ENCODE data around the gene C11orf58.
A peak's percentile ranks its signal among the peaks of the same experiment; 100 is the strongest.

C11orf58 gene

GRCh38 chr11:16738193-16738946 lies at the start of gene C11orf58:
Gene C11orf58, plus strand, starts transcription at chr11:16738647. Its CDS starts 132 bp downstream, at chr11:16738779.
- FAIRE-seq = peak; percentile 87

- FAIRE-seq = no peak
Measured at GRCh38 chr11:16690086-16690485, 48.4 kb upstream of the C11orf58 start.

DNA sequence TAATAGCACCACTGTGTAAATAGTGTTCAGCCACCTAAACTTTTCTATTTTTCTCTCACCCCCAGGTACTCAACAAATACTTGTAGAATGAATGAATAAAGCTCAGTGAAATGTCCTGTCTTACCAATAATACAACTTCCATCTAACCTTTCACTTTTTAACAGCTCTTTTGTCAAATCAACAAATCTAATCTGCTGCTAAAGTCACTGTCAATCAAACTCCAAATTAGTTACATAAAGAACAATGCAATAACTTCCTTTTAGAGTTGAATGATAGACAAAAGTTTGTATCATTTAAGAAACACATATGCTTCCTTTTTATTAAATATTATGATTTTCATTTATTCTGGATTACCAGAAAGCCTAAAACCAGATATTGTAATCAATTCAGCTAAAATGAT lies 34.7 kb upstream of the C11orf58 start:
- FAIRE-seq = no peak

DNA sequence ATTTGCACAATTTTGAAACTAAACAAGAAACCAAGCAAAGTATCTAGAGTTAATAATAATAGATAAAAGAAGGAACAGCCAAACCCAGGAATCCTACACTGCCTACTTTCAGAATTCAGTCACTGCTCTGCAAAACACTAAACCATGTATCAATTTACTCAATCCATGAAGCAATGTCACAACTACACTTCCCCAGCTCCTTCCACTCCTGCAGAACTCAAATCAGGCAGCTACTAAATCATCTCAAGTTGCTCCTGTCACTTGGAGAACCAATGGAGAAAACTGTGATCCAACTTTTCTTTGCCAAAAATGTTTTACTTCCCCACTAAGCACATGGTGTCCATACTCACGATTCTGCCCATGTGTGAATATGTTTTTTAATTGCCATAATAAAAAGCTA lies 24.9 kb upstream of the C11orf58 start:
- FAIRE-seq = no peak

DNA sequence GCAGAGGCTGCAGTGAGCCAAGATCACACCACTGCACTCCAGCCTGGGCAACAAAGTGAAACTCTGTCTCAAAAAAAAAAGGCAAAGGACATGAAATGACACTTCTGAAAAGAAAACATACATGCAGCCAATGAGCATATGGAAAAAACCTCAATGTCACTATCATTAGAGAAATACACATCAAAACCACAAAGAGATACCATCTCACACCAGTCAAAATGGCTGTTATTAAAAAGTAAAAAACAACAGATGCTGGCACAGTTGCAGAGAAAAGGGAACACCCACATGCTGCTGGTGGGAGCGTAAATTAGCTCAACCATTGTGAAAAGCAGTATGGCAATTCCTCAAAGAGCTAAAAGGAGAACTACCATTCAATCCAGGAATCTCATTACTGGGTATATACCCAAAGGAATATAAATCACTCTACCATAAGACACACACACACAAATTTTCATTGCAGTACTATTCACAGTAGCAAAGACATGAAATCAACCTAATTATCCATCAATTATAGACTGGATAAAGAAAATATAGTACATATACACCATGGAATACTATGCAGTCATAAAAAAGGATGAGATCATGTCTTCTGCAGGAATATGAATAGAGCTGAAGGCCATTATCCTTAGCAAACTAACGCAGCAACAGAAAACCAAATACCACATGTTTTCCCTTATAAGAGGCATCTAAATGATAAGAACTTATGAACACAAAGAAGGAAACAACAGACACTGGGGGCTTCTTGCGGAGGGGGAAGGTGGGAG lies 15.7 kb upstream of the C11orf58 start:
- FAIRE-seq = no peak

- no peak for FAIRE-seq
Measured at GRCh38 chr11:16727806-16728205, 10.6 kb upstream of the C11orf58 start.

DNA sequence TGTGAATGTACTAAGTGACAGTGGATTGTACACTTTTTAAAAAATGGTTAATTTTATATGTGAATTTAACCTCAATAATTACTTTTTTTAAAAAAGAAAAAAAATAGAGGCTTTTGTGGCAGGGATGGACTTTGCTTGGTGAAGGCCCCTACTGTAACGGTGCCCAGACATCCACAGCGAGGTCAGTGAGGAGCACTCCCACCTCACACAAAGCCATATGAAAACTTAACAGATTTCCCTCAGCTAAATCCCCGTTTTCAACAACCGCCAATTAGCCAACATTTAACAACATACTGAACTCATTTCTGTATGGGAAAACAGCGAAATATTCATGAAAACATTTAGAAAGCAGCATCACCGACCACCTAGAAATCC lies 642 bp upstream of the C11orf58 start:
- peak; percentile 17 for FAIRE-seq

GRCh38 chr11:16738947-16739815 lies 734 bp downstream of the C11orf58 start:
- FAIRE-seq = peak; percentile 41

- FAIRE-seq = no peak
Measured at GRCh38 chr11:16741473-16741872, 3.0 kb downstream of the C11orf58 start.

DNA sequence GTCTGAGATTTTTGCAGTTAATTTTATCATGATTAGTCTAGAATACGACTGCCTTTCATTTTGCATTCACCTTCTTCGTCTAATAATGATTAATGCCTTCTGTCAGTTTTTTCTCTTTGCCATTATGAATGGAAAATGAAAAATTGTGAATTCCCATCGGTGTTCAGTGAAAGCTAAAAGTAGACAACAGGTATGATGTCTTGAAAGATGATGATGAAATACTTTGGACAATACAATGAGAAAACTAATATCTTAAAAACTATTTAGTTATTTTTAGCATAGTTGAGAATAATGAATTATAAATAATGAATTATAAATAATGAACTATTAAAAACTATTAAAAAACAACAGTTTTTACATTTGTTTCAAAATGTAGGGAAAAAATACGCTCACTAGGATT lies 5.0 kb downstream of the C11orf58 start:
- FAIRE-seq = no peak

DNA sequence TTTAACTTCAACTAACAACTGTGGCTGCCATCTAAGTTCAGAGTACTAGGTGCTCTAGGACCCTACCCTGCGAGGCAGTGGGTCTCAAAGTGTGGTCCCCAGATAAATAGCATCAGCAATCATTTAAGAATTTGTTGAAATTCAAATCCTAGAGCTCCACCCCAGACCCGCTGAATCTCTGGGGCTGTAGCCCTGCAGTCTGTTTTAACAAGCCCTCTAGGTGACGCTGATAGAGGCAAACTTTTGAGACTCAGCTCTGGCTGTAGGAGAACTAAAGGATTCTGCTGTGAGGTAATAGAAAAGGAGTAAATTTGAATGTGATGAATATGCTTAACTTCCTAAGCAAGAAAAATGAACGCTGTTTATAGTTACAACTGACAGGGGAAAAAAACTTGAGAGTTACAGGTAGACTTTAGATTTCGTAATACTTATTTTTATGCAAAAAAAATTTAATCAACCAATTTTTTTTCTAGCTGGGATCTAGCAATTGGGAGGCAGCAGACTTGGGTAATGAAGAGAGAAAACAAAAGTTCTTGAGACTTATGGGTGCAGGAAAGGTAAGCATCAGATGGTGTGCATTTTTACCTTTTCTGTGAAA lies 5.8 kb downstream of the C11orf58 start:
- FAIRE-seq = no peak

GRCh38 chr11:16745950-16746605 lies 7.6 kb downstream of the C11orf58 start:
- FAIRE-seq = no peak

DNA sequence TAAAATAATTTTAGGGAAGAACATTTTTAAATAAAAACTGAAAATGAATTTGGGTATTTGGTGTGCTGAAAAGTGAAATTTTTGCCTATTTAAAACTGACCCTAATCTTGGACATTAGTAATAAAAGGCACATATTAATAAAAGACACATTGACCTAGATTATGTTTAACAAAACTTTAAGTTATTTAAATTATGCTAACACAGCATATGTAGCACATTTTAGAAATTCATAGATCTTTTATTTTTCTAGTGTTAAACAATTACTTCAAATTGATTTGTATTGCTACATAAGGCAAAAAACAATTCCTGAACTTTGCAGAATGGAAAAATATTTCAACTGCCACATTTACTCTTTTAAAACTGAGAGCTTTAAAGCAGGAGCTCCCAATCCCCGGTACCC lies 10.6 kb downstream of the C11orf58 start:
- FAIRE-seq = no peak

DNA sequence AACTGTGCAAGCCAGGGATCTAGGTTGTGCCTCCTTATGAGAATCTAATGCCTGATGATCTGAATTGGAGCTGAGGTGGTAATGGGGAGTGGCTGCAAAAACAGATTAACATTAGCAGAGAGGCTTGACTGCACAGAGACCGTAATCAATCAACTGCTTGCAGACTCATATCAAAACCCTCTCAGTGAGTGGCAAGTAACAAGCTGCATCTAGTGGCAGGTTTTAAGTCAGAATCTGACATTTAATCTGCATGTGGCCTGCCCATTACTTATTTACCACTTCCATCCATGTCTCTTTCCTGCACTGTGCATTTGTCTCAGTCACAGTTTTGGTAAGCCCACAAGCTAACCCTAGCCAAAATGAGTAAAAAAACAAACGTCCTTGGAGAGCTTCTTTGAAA lies 11.2 kb downstream of the C11orf58 start:
- no peak for FAIRE-seq

- FAIRE-seq = no peak
Measured at GRCh38 chr11:16750417-16750816, 12.0 kb downstream of the C11orf58 start.

GRCh38 chr11:16758382-16759024 lies 20.1 kb downstream of the C11orf58 start:
- no peak for FAIRE-seq

DNA sequence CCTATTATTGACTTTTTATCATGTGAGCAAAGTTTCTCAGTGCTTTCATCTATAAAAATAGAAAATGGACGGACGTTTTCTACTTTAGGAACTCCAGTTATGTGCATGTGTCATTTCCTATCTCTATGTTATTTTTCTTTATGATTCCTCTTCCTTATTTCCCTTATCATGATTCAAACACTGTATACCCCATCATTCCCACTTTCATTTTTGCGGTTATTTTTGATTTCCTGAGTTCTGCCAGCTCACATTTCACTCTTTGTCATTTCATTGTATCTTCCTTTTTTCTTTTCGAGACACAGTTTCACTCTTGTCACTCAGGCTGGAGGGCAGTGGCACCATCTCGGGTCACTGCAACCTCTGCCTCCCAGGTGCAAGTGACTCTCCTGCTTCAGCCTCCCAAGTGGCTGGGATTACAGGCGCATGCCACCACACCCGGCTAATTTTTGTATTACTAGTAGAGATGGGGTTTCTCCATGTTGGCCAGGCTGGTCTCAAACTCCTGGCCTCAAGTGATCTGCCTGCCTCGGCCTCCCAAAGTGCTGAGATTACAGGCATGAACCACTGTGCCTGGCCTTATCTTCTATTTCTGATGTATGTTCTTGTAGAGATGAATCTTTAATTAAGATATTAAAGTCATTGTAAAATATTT lies 21.5 kb downstream of the C11orf58 start:
- no peak for FAIRE-seq

GRCh38 chr11:16763746-16764145 lies 25.3 kb downstream of the C11orf58 start:
- no peak for FAIRE-seq

- no peak for FAIRE-seq
Measured at GRCh38 chr11:16764888-16765287, 26.4 kb downstream of the C11orf58 start.

GRCh38 chr11:16767137-16767536 lies 28.7 kb downstream of the C11orf58 start:
- FAIRE-seq = no peak

DNA sequence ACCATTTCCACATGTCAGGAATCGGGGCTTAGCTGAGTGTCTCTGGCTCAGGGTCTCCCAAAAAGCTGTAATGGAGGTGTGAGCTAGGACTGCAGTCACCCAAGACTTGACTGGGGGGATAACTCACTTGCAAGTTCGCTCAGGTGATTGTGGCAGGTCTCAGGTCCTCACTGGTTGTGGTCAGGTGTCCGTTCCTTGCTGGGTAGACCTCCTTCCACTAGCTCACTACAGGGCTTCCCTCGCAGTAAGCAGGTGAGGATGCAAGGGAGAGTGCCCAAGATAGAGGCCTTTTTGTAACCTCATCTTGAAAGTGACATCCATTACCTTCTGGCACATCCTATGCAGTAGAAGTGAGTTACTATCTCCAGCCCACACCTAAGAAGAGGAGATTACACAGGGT lies 29.5 kb downstream of the C11orf58 start:
- no peak for FAIRE-seq

Data from islet of Langerhans (tissue), 1 donor.